ENCODE results near the gene DEPDC1B.
"Not testable (repeated sequence)": the region's sequence is repeated elsewhere in the genome, so short reads cannot be mapped to it uniquely, and the experiment has no call there.

The DEPDC1B gene

GRCh38 chr5:60698336-60698735, 1.6 kb downstream of the DEPDC1B start:
- no peak for DNase-seq (ENCODE audit: low spot score)

GRCh38 chr5:60690326-60690725, 9.6 kb downstream of the DEPDC1B start:
- DNase-seq (ENCODE audit: low spot score) = no peak

- no peak for DNase-seq (ENCODE audit: low spot score)
Measured at GRCh38 chr5:60688980-60689379, 11.0 kb downstream of the DEPDC1B start.

- no peak for DNase-seq (ENCODE audit: low spot score)
Measured at GRCh38 chr5:60687927-60688720, 11.8 kb downstream of the DEPDC1B start.

GRCh38 chr5:60686157-60686556, 13.8 kb downstream of the DEPDC1B start:
- DNase-seq (ENCODE audit: low spot score) = no peak

GRCh38 chr5:60685700-60686099, 14.3 kb downstream of the DEPDC1B start:
- no peak for DNase-seq (ENCODE audit: low spot score)

- DNase-seq (ENCODE audit: low spot score) = no peak
Measured at GRCh38 chr5:60685028-60685427, 14.9 kb downstream of the DEPDC1B start.

GRCh38 chr5:60682007-60682406, 18.0 kb downstream of the DEPDC1B start:
- not testable (repeated sequence) for DNase-seq (ENCODE audit: low spot score)

- no peak for DNase-seq (ENCODE audit: low spot score)
Measured at GRCh38 chr5:60679816-60680215, 20.1 kb downstream of the DEPDC1B start.

- no peak for DNase-seq (ENCODE audit: low spot score)
Measured at GRCh38 chr5:60677850-60678664, 21.9 kb downstream of the DEPDC1B start.

GRCh38 chr5:60675286-60675685, 24.7 kb downstream of the DEPDC1B start:
- no peak for DNase-seq (ENCODE audit: low spot score)

- no peak for DNase-seq (ENCODE audit: low spot score)
Measured at GRCh38 chr5:60674251-60675069, 25.5 kb downstream of the DEPDC1B start.

GRCh38 chr5:60673334-60673733, 26.6 kb downstream of the DEPDC1B start:
- DNase-seq (ENCODE audit: low spot score) = no peak

GRCh38 chr5:60672693-60673264, 27.2 kb downstream of the DEPDC1B start:
- no peak for DNase-seq (ENCODE audit: low spot score)

- peak; percentile 29 for DNase-seq (ENCODE audit: low spot score)
Measured at GRCh38 chr5:60671899-60672692, 27.9 kb downstream of the DEPDC1B start.

GRCh38 chr5:60670749-60671148, 29.2 kb downstream of the DEPDC1B start:
- DNase-seq (ENCODE audit: low spot score) = no peak

- no peak for DNase-seq (ENCODE audit: low spot score)
Measured at GRCh38 chr5:60668686-60669304, 31.2 kb downstream of the DEPDC1B start.

GRCh38 chr5:60651872-60652620, 47.9 kb downstream of the DEPDC1B start:
- DNase-seq (ENCODE audit: low spot score) = no peak

GRCh38 chr5:60649288-60649917, 50.6 kb downstream of the DEPDC1B start:
- DNase-seq (ENCODE audit: low spot score) = peak; percentile 14

- DNase-seq (ENCODE audit: low spot score) = no peak
Measured at GRCh38 chr5:60648175-60648574, 51.8 kb downstream of the DEPDC1B start.
